Astrocyte (in vitro differentiated cells and primary cell): ENCODE data around the gene GPR141. TPM values are rescaled to one million over a fixed set of nuclear protein-coding genes. Genes with fewer than 3 reads are reported as not detected.

Experiments used
- DNase-seq: peaks from one replicate; pipeline ENCODE4 v3.0.0-alpha.2; 2010; ENCODE audit warnings: low read depth
- FAIRE-seq: peaks from 2 replicates; lab custom pipeline; 2011; peaks lifted over from hg19 to GRCh38; lab: Jason Lieb, UNC
- H2AFZ ChIP-seq: 2 replicates; pipeline ENCODE4 v1.6.0; 2012; ENCODE audit warnings: low read depth, low read length, inconsistent platforms
- H3K27ac ChIP-seq: 2 replicates; pipeline ENCODE4 v1.5.1; 2011; ENCODE audit warnings: low read depth, low read length, inconsistent platforms
- H3K27me3 ChIP-seq: 2 replicates; pipeline ENCODE4 v1.6.0; 2011; ENCODE audit warnings: low read length, inconsistent platforms; ENCODE audit not compliant: insufficient read depth
- H3K36me3 ChIP-seq: 2 replicates; pipeline ENCODE4 v1.5.1; 2011; ENCODE audit warnings: low read length, inconsistent platforms; ENCODE audit not compliant: insufficient read depth
- H3K4me1 ChIP-seq: 2 replicates; pipeline ENCODE4 v1.5.1; 2011; ENCODE audit warnings: low read length, inconsistent platforms; ENCODE audit not compliant: insufficient read depth
- H3K4me2 ChIP-seq: 2 replicates; pipeline ENCODE4 v1.6.0; 2012; ENCODE audit warnings: low read length, inconsistent platforms
- H3K4me3 ChIP-seq: 2 replicates; pipeline ENCODE4 v1.5.1; 2011; ENCODE audit warnings: low read depth, mild to moderate bottlenecking, low read length, inconsistent platforms; ENCODE audit not compliant: insufficient read depth
- H3K79me2 ChIP-seq: 2 replicates; pipeline ENCODE4 v1.6.0; 2012; ENCODE audit warnings: mild to moderate bottlenecking, low read length, inconsistent platforms; ENCODE audit not compliant: insufficient read depth
- H3K9ac ChIP-seq: 2 replicates; pipeline ENCODE4 v1.6.0; 2012; ENCODE audit warnings: mild to moderate bottlenecking, low read length, inconsistent platforms
- H3K9me3 ChIP-seq: 2 replicates; pipeline ENCODE4 v1.5.1; 2012; ENCODE audit warnings: low read depth, mild to moderate bottlenecking, low read length, inconsistent platforms; ENCODE audit not compliant: insufficient read depth
- H4K20me1 ChIP-seq: 2 replicates; pipeline ENCODE4 v1.6.0; 2012; ENCODE audit warnings: low read length, inconsistent platforms; ENCODE audit not compliant: insufficient read depth
- H3K27ac Mint-ChIP-seq: one replicate; pipeline ENCODE4 v1.8.0; 2021; ENCODE audit warnings: mild to moderate bottlenecking, mixed read lengths; ENCODE audit not compliant: unreplicated experiment
- H3K27me3 Mint-ChIP-seq: one replicate; pipeline ENCODE4 v1.8.0; 2021; ENCODE audit warnings: low read depth, mixed read lengths; ENCODE audit not compliant: unreplicated experiment
- H3K36me3 Mint-ChIP-seq: one replicate; pipeline ENCODE4 v1.8.0; 2021; ENCODE audit warnings: low read depth, mixed read lengths; ENCODE audit not compliant: unreplicated experiment
- H3K4me1 Mint-ChIP-seq: one replicate; pipeline ENCODE4 v1.8.0; 2021; ENCODE audit warnings: low read depth, mixed read lengths; ENCODE audit not compliant: unreplicated experiment
- H3K4me3 Mint-ChIP-seq: one replicate; pipeline ENCODE4 v1.8.0; 2021; ENCODE audit warnings: mild to moderate bottlenecking, moderate library complexity, mixed read lengths; ENCODE audit not compliant: unreplicated experiment
- H3K9me3 Mint-ChIP-seq: one replicate; pipeline ENCODE4 v1.8.0; 2021; ENCODE audit warnings: mild to moderate bottlenecking, mixed read lengths; ENCODE audit not compliant: unreplicated experiment
- CTCF ChIP-seq: IDR thresholded peaks from 2 replicates; pipeline ENCODE4 v1.5.1; 2011; ENCODE audit warnings: low read depth, mild to moderate bottlenecking, inconsistent platforms, low read length, moderate library complexity; ENCODE audit not compliant: insufficient read depth
- EZH2 ChIP-seq: IDR thresholded peaks from 2 replicates; pipeline ENCODE4 v1.6.1; 2012; ENCODE audit warnings: mild to moderate bottlenecking, low read length, inconsistent platforms; ENCODE audit not compliant: insufficient read depth
- total RNA-seq: library from RNA; stranded (reverse); gene quantifications from 2 replicates; pipeline ENCODE4 v1.2.1, GENCODE V29; 2021

The GPR141 gene
- total RNA-seq, 1 donor from 2014 or later = not detected

- no peaks in the 10 kb centered on the region for H3K36me3 Mint-ChIP-seq
- no peak for DNase-seq
These were observed 92.4 kb downstream of the GPR141 start for GRCh38 chr7:37775921-37776320.

GRCh38 chr7:37781156-37781555 lies 97.6 kb downstream of the GPR141 start:
- no peak overlapping the region for H3K4me2 ChIP-seq
- H3K36me3 Mint-ChIP-seq = no peaks in the 10 kb centered on the region
- no peak overlapping the region for H3K4me3 Mint-ChIP-seq
- peaks cover 6% of the 10 kb centered on the region for H3K9me3 Mint-ChIP-seq
- H3K4me1 ChIP-seq = no peaks in the 10 kb centered on the region
- H3K9me3 ChIP-seq = no peaks in the 10 kb centered on the region
- no peaks in the 10 kb centered on the region for H4K20me1 ChIP-seq
- no peak overlapping the region for H3K27ac ChIP-seq
- DNase-seq = no peak
- H3K9ac ChIP-seq = no peak overlapping the region
- H3K27ac Mint-ChIP-seq = no peak overlapping the region
- H3K79me2 ChIP-seq = no peaks in the 10 kb centered on the region
- FAIRE-seq = no peak
- no peaks in the 10 kb centered on the region for H3K27me3 Mint-ChIP-seq
- TF ChIP-seq EZH2 = no peak
- TF ChIP-seq CTCF = no peak
- no peaks in the 10 kb centered on the region for H3K36me3 ChIP-seq
- no peak overlapping the region for H3K4me3 ChIP-seq
- H3K27me3 ChIP-seq = no peaks in the 10 kb centered on the region
- H2AFZ ChIP-seq = no peak overlapping the region
- H3K4me1 Mint-ChIP-seq = no peaks in the 10 kb centered on the region

More at GRCh38 chr7:37775921-37776320, 92.4 kb downstream of the GPR141 start:
- Histone ChIP-seq H3K4me1 (no peaks in the 10 kb centered on the region), H3K9me3 (no peaks in the 10 kb centered on the region), H3K79me2 (no peaks in the 10 kb centered on the region), H3K27me3 (no peaks in the 10 kb centered on the region), H2AFZ (no peak overlapping the region), H3K27ac (no peak overlapping the region), H3K36me3 (no peaks in the 10 kb centered on the region), H3K4me2 (no peak overlapping the region), H4K20me1 (no peaks in the 10 kb centered on the region), H3K4me3 (no peak overlapping the region), H3K9ac (no peak overlapping the region)
- Mint-ChIP-seq H3K9me3 (peaks cover 9% of the 10 kb centered on the region), H3K4me3 (no peak overlapping the region), H3K27me3 (no peaks in the 10 kb centered on the region), H3K4me1 (no peaks in the 10 kb centered on the region), H3K27ac (no peak overlapping the region)
- FAIRE-seq = no peak
- TF ChIP-seq EZH2 (no peak), CTCF (no peak)

- H3K4me1 Mint-ChIP-seq = no peaks in the 10 kb centered on the region
- Histone ChIP-seq H3K27ac (no peak overlapping the region), H3K9me3 (no peaks in the 10 kb centered on the region), H3K4me3 (no peak overlapping the region), H3K79me2 (no peaks in the 10 kb centered on the region), H4K20me1 (no peaks in the 10 kb centered on the region), H2AFZ (no peak overlapping the region), H3K4me1 (no peaks in the 10 kb centered on the region), H3K27me3 (no peaks in the 10 kb centered on the region), H3K36me3 (no peaks in the 10 kb centered on the region), H3K9ac (no peak overlapping the region), H3K4me2 (no peak overlapping the region)
- no peak overlapping the region for H3K4me3 Mint-ChIP-seq
- peaks cover 6% of the 10 kb centered on the region for H3K9me3 Mint-ChIP-seq
- no peaks in the 10 kb centered on the region for H3K36me3 Mint-ChIP-seq
- no peak for DNase-seq
- H3K27me3 Mint-ChIP-seq = no peaks in the 10 kb centered on the region
- TF ChIP-seq EZH2 (no peak), CTCF (no peak)
- no peak overlapping the region for H3K27ac Mint-ChIP-seq
- FAIRE-seq = no peak
These were observed 98.6 kb downstream of the GPR141 start for GRCh38 chr7:37782166-37782565.
